Progenitor cell of endocrine pancreas (in vitro differentiated cells): ENCODE measurements around the gene HDLBP. TPM values are rescaled to one million over a fixed set of nuclear protein-coding genes. Genes with fewer than 3 reads are reported as not detected.
A peak's percentile ranks its signal among the peaks of the same experiment; 100 is the strongest.

Experiments used
- DNase-seq: peaks from one replicate; pipeline ENCODE4 v3.0.0; 2021; ENCODE audit warnings: low spot score; ENCODE audit not compliant: unreplicated experiment
- H3K27ac Mint-ChIP-seq: 2 replicates; pipeline ENCODE4 v1.8.0; 2021; ENCODE audit warnings: mild to moderate bottlenecking, moderate library complexity, mixed read lengths
- H3K27me3 Mint-ChIP-seq: 2 replicates; pipeline ENCODE4 v1.8.0; 2021; ENCODE audit warnings: mixed read lengths
- H3K36me3 Mint-ChIP-seq: 2 replicates; pipeline ENCODE4 v1.8.0; 2022; ENCODE audit warnings: mixed read lengths; ENCODE audit not compliant: insufficient read depth
- H3K4me1 Mint-ChIP-seq: 2 replicates; pipeline ENCODE4 v1.8.0; 2021; ENCODE audit warnings: low read depth, mixed read lengths
- H3K4me3 Mint-ChIP-seq: 2 replicates; pipeline ENCODE4 v1.8.0; 2021; ENCODE audit warnings: low read depth, mild to moderate bottlenecking, moderate library complexity, mixed read lengths
- H3K9me3 Mint-ChIP-seq: 2 replicates; pipeline ENCODE4 v1.8.0; 2021; ENCODE audit warnings: low read depth, mixed read lengths
- total RNA-seq: library from RNA; stranded (reverse); gene quantifications from 2 replicates; pipeline ENCODE4 v1.2.1, GENCODE V29; 2021
- TF ChIP-seq, protein P1 (sequence below): fragments of 200-600 bp; sonication (generic); IDR thresholded peaks from one replicate; pipeline ENCODE4 v1.5.0; 2021; ENCODE audit warnings: antibody characterized with exemption, mild to moderate bottlenecking; ENCODE audit not compliant: unreplicated experiment

HDLBP gene
- total RNA-seq, 1 donor from 2014 or later = 388 TPM

DNA sequence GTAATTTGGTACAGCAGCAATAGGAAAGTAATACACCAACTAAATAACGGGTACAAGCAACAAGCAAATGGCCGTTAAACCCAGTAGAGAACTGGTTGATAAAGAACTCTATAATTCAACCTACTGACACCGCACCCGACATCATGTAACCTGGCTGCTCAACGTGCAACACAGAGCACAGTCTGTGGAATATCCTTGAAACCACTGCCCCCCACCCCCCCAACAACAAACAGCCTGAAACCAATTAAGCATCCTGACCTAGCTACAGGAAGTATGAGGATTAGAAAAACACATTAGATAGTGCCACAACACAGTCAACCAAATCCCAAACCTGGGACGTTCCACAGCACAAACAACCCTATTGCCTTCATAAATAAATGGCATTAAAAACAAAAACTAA lies 23.5 kb downstream of the HDLBP start:
- H3K27me3 Mint-ChIP-seq = no peaks in the 10 kb centered on the region
- H3K9me3 Mint-ChIP-seq = peaks cover 3% of the 10 kb centered on the region
- TF ChIP-seq, protein P1, sequence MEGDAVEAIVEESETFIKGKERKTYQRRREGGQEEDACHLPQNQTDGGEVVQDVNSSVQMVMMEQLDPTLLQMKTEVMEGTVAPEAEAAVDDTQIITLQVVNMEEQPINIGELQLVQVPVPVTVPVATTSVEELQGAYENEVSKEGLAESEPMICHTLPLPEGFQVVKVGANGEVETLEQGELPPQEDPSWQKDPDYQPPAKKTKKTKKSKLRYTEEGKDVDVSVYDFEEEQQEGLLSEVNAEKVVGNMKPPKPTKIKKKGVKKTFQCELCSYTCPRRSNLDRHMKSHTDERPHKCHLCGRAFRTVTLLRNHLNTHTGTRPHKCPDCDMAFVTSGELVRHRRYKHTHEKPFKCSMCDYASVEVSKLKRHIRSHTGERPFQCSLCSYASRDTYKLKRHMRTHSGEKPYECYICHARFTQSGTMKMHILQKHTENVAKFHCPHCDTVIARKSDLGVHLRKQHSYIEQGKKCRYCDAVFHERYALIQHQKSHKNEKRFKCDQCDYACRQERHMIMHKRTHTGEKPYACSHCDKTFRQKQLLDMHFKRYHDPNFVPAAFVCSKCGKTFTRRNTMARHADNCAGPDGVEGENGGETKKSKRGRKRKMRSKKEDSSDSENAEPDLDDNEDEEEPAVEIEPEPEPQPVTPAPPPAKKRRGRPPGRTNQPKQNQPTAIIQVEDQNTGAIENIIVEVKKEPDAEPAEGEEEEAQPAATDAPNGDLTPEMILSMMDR = no peak
- H3K36me3 Mint-ChIP-seq = peaks cover 7% of the 10 kb centered on the region
- DNase-seq = no peak
- H3K4me3 Mint-ChIP-seq = no peak overlapping the region
- H3K4me1 Mint-ChIP-seq = peaks cover 3% of the 10 kb centered on the region
- no peak overlapping the region for H3K27ac Mint-ChIP-seq

DNA sequence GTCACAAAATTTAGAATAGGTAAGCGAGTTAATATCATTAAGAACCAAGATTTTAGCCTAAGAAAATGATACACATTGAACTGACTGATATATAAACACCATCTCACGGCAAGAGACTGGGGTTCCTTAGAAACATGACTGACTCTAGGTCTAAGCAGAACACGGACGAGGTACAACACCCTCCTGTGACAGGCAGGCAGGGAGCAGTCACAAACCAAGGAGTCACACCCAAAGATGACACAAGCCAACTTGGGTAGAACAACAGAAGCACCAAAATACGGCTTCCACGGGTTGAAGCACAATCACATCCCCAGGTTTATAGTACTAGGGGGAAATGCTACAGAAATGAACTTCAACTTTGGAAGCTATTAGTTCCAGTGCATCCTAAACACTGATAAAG lies 24.3 kb downstream of the HDLBP start:
- H3K4me3 Mint-ChIP-seq = no peak overlapping the region
- H3K36me3 Mint-ChIP-seq = peaks cover 1% of the 10 kb centered on the region
- TF ChIP-seq, protein P1 = no peak
- H3K27me3 Mint-ChIP-seq = no peaks in the 10 kb centered on the region
- H3K4me1 Mint-ChIP-seq = peaks cover 7% of the 10 kb centered on the region
- H3K9me3 Mint-ChIP-seq = peaks cover 1% of the 10 kb centered on the region
- H3K27ac Mint-ChIP-seq = no peak overlapping the region
- no peak for DNase-seq

DNA sequence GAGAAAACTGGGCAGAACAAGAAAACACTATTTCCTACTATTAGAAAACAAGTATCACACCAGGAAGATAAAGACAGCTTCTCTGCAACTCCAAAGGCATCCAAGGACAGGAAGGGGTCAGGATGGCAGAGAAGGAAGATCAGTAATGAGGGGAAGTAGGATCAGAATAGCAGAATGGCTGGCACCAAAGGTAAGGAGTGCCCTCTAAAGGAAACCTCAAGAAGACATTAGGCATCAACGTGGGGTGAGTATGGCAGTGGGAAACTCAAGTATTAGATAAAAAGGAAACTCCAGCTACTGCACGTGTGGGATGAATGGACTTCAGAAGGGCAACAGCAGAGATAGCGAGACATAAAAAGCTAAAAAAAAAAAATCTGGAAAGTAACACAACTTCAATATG lies 25.9 kb downstream of the HDLBP start:
- no peaks in the 10 kb centered on the region for H3K27me3 Mint-ChIP-seq
- peaks cover 14% of the 10 kb centered on the region for H3K4me1 Mint-ChIP-seq
- TF ChIP-seq, protein P1 = no peak
- no peak for DNase-seq
- no peaks in the 10 kb centered on the region for H3K36me3 Mint-ChIP-seq
- H3K27ac Mint-ChIP-seq = no peak overlapping the region
- no peaks in the 10 kb centered on the region for H3K9me3 Mint-ChIP-seq
- no peak overlapping the region for H3K4me3 Mint-ChIP-seq

DNA sequence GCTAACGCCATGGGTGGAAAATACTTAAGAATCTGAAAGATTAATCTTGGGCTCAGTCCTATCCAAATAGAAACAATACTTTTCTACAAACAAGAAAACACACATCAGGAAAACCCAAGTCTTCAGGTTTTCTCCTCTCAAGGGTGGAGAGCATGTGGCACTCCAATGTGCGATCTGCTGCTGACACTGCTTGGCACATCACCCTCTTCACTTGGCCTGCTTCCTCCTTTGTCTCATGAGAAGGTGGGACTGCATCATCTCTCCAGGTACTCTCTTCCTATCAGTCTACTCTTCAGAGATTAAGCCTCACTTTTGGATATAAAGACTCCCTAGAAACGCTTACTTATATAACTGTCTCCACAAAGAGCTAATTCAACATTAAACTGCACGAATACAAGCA lies 26.4 kb downstream of the HDLBP start:
- H3K36me3 Mint-ChIP-seq = no peaks in the 10 kb centered on the region
- H3K9me3 Mint-ChIP-seq = no peaks in the 10 kb centered on the region
- no peak for DNase-seq
- no peaks in the 10 kb centered on the region for H3K27me3 Mint-ChIP-seq
- H3K27ac Mint-ChIP-seq = no peak overlapping the region
- TF ChIP-seq, protein P1 = no peak
- no peak overlapping the region for H3K4me3 Mint-ChIP-seq
- H3K4me1 Mint-ChIP-seq = peaks cover 19% of the 10 kb centered on the region

DNA sequence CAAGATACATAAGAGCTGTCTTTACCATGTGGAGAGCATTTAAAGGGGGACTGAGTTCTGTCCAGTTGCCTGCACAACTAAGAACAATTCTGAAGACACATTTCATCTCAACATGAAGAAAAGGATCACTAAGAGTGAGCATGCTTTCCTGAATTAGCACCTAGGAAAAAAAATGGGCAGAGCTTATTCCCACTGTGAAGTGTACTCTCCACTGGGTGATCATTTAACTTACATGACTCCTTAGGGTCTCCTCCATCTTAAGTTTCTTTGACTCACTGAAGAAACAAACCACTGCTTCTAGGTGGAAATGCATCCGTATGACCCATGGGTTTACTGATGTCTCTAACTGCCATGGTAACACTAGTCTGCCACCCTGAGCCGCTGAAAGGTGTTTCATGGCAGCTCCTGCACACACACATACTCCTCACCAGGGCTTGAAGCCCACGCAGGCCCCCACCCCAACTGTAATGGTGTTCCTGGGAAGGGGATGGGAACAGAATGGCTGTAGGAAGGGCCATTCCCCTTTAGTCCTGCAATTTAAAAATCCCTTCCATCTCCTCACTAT lies 27.1 kb downstream of the HDLBP start:
- H3K27ac Mint-ChIP-seq = peak overlapping the region; percentile 29
- H3K36me3 Mint-ChIP-seq = no peaks in the 10 kb centered on the region

More for the DNA sequence above, 27.1 kb downstream of the HDLBP start:
- Mint-ChIP-seq H3K4me1 (peaks cover 22% of the 10 kb centered on the region), H3K9me3 (no peaks in the 10 kb centered on the region), H3K27me3 (no peaks in the 10 kb centered on the region), H3K4me3 (no peak overlapping the region)
- DNase-seq = no peak
- TF ChIP-seq, protein P1 = no peak
